Skeletal muscle tissue (tissue), 4 donors: ENCODE measurements around the gene CYP19A1. TPM values are rescaled to one million over a fixed set of nuclear protein-coding genes. Genes with fewer than 3 reads are reported as not detected.
A peak's percentile ranks its signal among the peaks of the same experiment; 100 is the strongest.

ENCODE experiments used
- H3K27ac ChIP-seq: one replicate; pipeline ENCODE4 v1.7.0; 2013; ENCODE audit warnings: mild to moderate bottlenecking, low read depth, low read length, inconsistent platforms
- H3K27me3 ChIP-seq, 3 donors: one replicate each; pipeline ENCODE4 v1.7.0; 2013; ENCODE audit warnings: low read length in 3 of 3; ENCODE audit not compliant: control insufficient read depth in 3 of 3, insufficient read depth in 3 of 3
- H3K36me3 ChIP-seq, 3 donors: one replicate each; pipeline ENCODE4 v1.7.0; 2013; ENCODE audit warnings: low read length in 3 of 3; ENCODE audit not compliant: control insufficient read depth in 3 of 3, insufficient read depth in 3 of 3
- H3K4me1 ChIP-seq, 3 donors: one replicate each; pipeline ENCODE4 v1.7.0; 2013; ENCODE audit warnings: low read length in 3 of 3, mild to moderate bottlenecking in 3 of 3; ENCODE audit not compliant: control insufficient read depth in 3 of 3, insufficient read depth in 3 of 3
- H3K4me3 ChIP-seq, 3 donors: one replicate each; pipeline ENCODE4 v1.7.0; 2013; ENCODE audit warnings: low read length in 3 of 3
- H3K9ac ChIP-seq, 3 donors: one replicate each; pipeline ENCODE4 v1.7.0; 2013; ENCODE audit warnings: low read length in 3 of 3, mild to moderate bottlenecking in 3 of 3, moderate library complexity in 2 of 3, low read depth in 1 of 3
- H3K9me3 ChIP-seq, 3 donors: one replicate each; pipeline ENCODE4 v1.7.0; 2013; ENCODE audit warnings: low read length in 3 of 3; ENCODE audit not compliant: control insufficient read depth in 3 of 3
- total RNA-seq: library from RNA; depleted of rRNA; stranded (reverse); fragments of >200 nt; gene quantifications from one replicate; pipeline ENCODE4 v1.2.3, GENCODE V29; 2014
- donor health status: Osteomylitis.

The CYP19A1 gene
- total RNA-seq, 1 donor from 2014 or later = 0.52 TPM

DNA sequence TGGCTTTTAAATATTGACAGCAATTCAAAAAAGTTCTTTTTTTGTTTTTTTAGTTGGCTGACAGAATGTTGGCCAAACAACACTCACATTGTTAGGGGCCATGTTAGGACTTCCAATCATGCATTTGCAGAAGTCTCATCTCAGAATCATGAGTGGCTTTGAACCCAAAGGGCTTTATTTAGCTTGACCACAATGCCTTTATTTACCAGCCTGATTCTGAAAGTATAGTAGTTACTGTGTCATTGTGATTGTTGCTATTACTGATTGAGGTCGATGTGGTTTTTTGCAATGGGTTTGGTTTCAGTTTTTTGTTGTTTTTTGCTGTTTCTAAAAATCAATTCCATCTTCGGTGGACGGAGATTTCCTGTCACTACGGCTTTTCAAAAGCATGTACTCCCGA, 10.3 kb upstream of the CYP19A1 start:
- Histone ChIP-seq H3K27me3 (no peaks in the 10 kb centered on the region), H3K9ac (no peak overlapping the region), H3K4me3 (no peak overlapping the region), H3K27ac (peak overlapping the region; percentile 46), H3K9me3 (no peaks in the 10 kb centered on the region), H3K36me3 (no peaks in the 10 kb centered on the region), H3K4me1 (peaks cover 0 to 6% (median 3%) of the 10 kb centered on the region in 3 donors)

DNA sequence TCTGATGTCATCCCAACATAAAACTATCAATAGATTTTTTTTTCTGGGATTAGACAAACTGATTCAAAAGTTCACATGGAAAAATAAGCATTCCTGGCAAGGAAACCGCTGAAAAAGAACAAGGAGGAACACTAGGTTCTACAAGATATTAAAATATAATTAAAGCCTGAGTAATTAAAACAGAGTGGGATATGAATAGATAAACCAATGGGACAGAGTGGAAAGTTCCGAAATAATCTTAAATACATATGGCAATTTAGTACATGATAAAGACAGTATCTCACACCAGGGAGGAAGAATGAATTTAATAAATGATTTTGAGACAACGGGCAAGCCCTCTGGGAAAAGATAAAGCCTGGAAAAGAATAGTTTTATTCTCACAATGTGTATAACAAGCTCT, 7.7 kb upstream of the CYP19A1 start:
- Histone ChIP-seq H3K36me3 (no peaks in the 10 kb centered on the region), H3K4me3 (no peak overlapping the region), H3K4me1 (peaks cover 13 to 16% (median 15%) of the 10 kb centered on the region in 3 donors), H3K27ac (no peak overlapping the region), H3K9ac (no peak overlapping the region), H3K9me3 (no peaks in the 10 kb centered on the region), H3K27me3 (peaks cover 0 to 5% (median 4%) of the 10 kb centered on the region in 3 donors)

DNA sequence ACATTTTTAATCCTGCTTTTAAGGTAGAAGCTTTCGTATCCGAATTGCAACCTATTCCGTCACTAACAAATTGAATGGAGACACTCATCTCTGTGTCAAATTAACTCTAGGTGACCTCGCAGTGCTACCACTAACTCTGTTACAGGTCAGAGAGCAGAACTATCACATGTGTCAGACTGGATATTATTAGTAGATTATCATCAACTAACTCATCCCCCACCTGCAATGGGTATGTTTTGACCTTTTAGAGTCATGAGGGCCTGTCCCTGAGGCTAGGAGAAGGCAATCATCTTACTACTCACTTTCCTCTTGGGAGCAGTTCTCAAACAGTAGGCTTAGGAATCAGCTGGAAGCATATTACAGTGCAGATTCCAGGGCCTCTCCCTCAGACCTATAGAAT, 5.1 kb upstream of the CYP19A1 start:
- Histone ChIP-seq H3K27me3 (peaks cover 0 to 5% (median 4%) of the 10 kb centered on the region in 3 donors), H3K36me3 (no peaks in the 10 kb centered on the region), H3K4me3 (no peak overlapping the region), H3K9me3 (no peaks in the 10 kb centered on the region), H3K27ac (no peak overlapping the region), H3K9ac (no peak overlapping the region), H3K4me1 (peaks cover 11 to 19% (median 13%) of the 10 kb centered on the region in 3 donors)

DNA sequence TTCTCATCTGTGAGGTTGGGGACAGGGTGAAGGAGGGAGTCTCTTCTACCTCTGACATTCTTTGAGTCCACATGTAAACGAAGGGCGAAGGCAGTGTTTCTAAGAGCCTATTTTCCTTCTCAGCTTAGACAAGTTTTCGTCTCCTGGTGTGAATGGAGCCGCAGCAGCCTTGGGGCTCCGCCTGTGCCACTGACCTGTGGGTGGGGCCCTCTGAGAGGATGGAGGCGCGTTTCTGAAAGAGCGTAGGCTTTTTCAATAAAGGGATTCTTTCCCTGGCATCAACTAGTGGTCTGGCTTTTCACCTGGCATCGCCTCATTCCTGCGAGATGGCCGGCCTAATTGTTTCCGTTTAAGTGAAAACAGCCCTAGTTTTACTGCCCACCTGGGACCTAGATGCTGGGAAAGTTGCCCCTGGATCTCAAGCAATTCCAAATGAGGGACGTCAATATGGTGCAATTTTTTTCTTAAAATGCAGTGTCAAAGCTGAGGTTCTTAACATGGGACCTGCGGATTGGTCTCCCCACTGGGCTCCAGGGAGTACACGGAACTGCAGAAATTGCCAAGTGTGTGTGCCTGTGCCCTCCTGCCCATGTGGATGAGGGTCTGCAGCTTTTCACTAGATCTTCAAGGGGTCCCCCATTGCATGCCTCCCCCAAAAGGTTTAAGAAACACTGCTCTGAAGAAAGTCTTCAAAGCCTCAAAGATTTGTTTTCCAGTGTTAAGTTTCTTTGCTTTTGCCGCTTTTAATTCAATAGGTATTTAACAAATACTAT, 4.0 kb upstream of the CYP19A1 start:
- H3K4me3 ChIP-seq = peak overlapping the region; percentile 61 to 68 (median 68)
- H3K27me3 ChIP-seq = peaks cover 0 to 5% (median 4%) of the 10 kb centered on the region in 3 donors
- H3K4me1 ChIP-seq = peaks cover 11 to 19% (median 13%) of the 10 kb centered on the region in 3 donors
- H3K9ac ChIP-seq = peak overlapping the region in 1 of 3 donors; percentile 14
- no peak overlapping the region for H3K27ac ChIP-seq
- no peaks in the 10 kb centered on the region for H3K9me3 ChIP-seq
- H3K36me3 ChIP-seq = no peaks in the 10 kb centered on the region

DNA sequence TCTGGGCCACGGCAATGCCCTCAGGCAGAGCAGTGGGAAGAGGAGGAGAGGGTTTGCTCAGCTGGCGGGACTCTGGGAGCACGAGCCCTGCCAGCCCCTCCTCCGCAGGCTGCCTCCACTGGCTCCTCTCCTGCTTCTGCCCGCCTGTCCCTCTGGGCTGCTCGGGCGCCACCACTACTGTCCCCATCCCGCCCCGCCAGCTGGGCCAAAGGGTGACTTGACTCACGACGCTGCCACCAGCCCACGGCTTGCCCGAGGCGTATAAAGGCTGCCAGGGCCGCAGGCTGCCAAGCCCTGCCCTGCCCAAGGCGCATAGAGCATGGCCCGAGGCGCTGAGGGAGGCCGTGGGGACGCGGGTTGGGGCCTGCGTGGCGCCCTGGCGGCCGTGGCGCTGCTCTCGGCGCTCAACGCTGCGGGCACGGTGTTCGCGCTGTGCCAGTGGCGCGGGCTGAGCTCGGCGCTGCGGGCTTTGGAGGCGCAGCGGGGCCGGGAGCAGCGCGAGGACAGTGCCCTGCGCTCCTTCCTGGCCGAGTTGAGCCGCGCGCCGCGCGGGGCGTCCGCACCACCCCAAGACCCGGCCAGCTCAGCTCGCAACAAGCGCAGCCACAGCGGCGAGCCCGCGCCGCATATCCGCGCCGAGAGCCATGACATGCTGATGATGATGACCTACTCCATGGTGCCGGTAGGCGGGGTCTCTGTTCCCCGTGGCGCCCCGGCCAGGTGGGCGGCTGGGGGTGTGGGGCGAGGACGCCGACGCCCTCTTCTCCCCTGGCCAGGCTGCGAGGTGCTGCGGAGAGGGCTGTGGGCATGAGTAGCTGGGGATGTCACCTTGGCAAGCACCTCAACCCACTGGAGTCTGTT, 3.2 kb upstream of the CYP19A1 start, which contains the start of gene GLDN:
Gene GLDN, plus strand, starts transcription at position 290 of the 861 bp plus-strand sequence. Its CDS starts 30 bp downstream, at position 320.
- Histone ChIP-seq H3K9ac (peak within 1 kb of the TSS in 2 of 3 donors; percentile 14 to 65), H3K9me3 (no peaks in the 10 kb centered on the region), H3K4me1 (peaks cover 11 to 19% (median 13%) of the 10 kb centered on the region in 3 donors), H3K27me3 (peaks cover 0 to 5% (median 4%) of the 10 kb centered on the region in 3 donors), H3K4me3 (peak within 1 kb of the TSS; percentile 61 to 68 (median 68)), H3K27ac (no peak within 1 kb of the TSS), H3K36me3 (no peaks in the 10 kb centered on the region)

- H3K27me3 ChIP-seq = no peaks in the 10 kb centered on the region
- no peaks in the 10 kb centered on the region for H3K36me3 ChIP-seq
- H3K4me1 ChIP-seq = peaks cover 11 to 13% (median 12%) of the 10 kb centered on the region in 3 donors
- no peak overlapping the region for H3K9ac ChIP-seq
- H3K9me3 ChIP-seq = no peaks in the 10 kb centered on the region
- H3K4me3 ChIP-seq = no peak overlapping the region
- H3K27ac ChIP-seq = no peak overlapping the region
Observed at GRCh38 chr15:51335538-51336410, 2.6 kb downstream of the CYP19A1 start.

- peaks cover 11 to 13% (median 12%) of the 10 kb centered on the region in 3 donors for H3K4me1 ChIP-seq
- no peak overlapping the region for H3K27ac ChIP-seq
- H3K4me3 ChIP-seq = no peak overlapping the region
- no peaks in the 10 kb centered on the region for H3K9me3 ChIP-seq
- H3K36me3 ChIP-seq = no peaks in the 10 kb centered on the region
- H3K9ac ChIP-seq = no peak overlapping the region
- no peaks in the 10 kb centered on the region for H3K27me3 ChIP-seq
Observed at GRCh38 chr15:51335087-51335486, 3.3 kb downstream of the CYP19A1 start.

DNA sequence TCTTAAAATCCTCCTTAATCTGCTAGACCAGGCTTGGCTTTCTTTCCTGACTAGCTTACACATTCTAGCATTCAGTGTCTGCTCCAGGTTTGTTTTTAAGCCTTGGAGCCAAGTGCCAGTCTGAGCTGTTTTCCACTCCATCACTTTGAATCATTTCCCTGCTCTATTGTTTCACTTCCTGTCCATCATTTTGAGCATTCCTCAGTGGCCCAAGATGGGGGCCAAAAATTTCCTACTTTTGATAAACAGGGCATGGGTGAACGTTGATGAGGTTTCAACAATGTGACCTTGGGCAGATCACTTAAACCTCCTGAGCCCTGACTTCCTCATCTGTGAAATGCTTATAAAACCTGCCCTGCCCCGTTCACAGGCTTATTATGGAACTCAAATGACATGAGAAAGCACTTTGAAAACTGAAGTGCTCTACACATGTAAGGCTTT, 4.4 kb downstream of the CYP19A1 start:
- no peaks in the 10 kb centered on the region for H3K36me3 ChIP-seq
- H3K9ac ChIP-seq = no peak overlapping the region
- peaks cover 11 to 13% (median 12%) of the 10 kb centered on the region in 3 donors for H3K4me1 ChIP-seq
- no peaks in the 10 kb centered on the region for H3K9me3 ChIP-seq
- H3K27ac ChIP-seq = no peak overlapping the region
- H3K27me3 ChIP-seq = no peaks in the 10 kb centered on the region
- H3K4me3 ChIP-seq = no peak overlapping the region

DNA sequence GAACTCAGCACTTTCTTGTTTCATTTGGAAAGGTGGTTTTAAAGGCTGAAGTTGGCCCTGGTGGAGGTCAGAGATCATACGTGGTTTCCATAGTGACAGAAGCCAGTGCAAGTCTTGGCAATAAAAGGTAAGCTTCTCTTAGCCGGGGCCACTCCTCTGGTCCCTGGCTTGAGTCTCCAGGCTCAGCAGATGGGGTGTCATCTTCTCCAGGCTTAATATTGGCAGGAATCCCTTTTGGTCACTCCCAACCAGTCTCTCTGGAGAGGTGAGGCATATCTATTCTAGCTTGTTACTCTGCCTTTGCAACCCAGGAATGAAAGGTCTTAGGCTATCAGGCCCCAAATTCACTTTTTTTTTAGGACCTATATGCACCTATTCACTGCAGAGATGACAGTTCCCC, 4.8 kb downstream of the CYP19A1 start:
- no peaks in the 10 kb centered on the region for H3K27me3 ChIP-seq
- no peaks in the 10 kb centered on the region for H3K36me3 ChIP-seq
- H3K4me3 ChIP-seq = no peak overlapping the region
- H3K9ac ChIP-seq = no peak overlapping the region
- H3K27ac ChIP-seq = no peak overlapping the region
- H3K4me1 ChIP-seq = peaks cover 11 to 13% (median 12%) of the 10 kb centered on the region in 3 donors
- no peaks in the 10 kb centered on the region for H3K9me3 ChIP-seq
